Suprapubic skin (tissue), 4 donors: ENCODE data around the gene PAPSS2.

Experiments
- EP300 ChIP-seq: sonication (generic); formaldehyde crosslinking; IDR thresholded peaks from one replicate; pipeline ENCODE4 v1.6.1; 2017; ENCODE audit warnings: antibody characterized with exemption
- POLR2A ChIP-seq, 2 donors: fragments of 450-650 bp; IDR thresholded peaks; one replicate each; pipeline ENCODE4 v1.6.1; 2017; ENCODE audit warnings: antibody characterized with exemption in 2 of 2, mild to moderate bottlenecking in 2 of 2, moderate library complexity in 2 of 2
- POLR2AphosphoS5 ChIP-seq, 3 donors: sonication (generic); formaldehyde crosslinking; IDR thresholded peaks; one replicate each; pipeline ENCODE4 v1.6.1; 2017; ENCODE audit warnings: antibody characterized with exemption in 3 of 3
- TF ChIP-seq, protein P1 (sequence below), 2 donors: fragments of 200-600 bp in 1 of 2; fragments of 450-650 bp in 1 of 2; sonication (generic) in 1 of 2; IDR thresholded peaks; one replicate each; pipeline ENCODE4 v1.5.1; 2016 to 2019; ENCODE audit warnings: antibody characterized with exemption in 2 of 2, mild to moderate bottlenecking in 1 of 2, moderate library complexity in 1 of 2

DNA sequence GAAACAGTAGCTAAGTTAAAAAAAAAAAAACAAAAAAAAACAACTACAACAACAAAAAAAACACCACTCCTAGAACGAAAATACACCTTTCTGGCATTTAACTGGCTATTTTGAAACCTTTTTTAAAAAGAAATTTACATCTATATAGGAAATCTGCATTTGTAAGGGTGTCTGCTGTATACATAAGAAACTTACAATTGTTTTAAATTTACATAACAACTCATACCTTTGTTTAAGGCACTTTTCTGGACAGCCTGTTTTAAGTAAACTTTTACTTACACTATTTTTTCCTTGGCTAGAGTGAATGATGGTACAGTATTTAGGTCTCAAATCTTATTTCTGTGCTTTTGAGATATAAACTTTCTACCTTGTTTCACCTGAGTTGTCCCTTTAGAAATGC lies 34.0 kb upstream of the PAPSS2 start:
- TF ChIP-seq, protein P1, sequence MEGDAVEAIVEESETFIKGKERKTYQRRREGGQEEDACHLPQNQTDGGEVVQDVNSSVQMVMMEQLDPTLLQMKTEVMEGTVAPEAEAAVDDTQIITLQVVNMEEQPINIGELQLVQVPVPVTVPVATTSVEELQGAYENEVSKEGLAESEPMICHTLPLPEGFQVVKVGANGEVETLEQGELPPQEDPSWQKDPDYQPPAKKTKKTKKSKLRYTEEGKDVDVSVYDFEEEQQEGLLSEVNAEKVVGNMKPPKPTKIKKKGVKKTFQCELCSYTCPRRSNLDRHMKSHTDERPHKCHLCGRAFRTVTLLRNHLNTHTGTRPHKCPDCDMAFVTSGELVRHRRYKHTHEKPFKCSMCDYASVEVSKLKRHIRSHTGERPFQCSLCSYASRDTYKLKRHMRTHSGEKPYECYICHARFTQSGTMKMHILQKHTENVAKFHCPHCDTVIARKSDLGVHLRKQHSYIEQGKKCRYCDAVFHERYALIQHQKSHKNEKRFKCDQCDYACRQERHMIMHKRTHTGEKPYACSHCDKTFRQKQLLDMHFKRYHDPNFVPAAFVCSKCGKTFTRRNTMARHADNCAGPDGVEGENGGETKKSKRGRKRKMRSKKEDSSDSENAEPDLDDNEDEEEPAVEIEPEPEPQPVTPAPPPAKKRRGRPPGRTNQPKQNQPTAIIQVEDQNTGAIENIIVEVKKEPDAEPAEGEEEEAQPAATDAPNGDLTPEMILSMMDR (IDR thresholded peaks at IDR 0.05): no peak
- TF ChIP-seq POLR2AphosphoS5 (IDR thresholded peaks at IDR 0.05) (no peak), POLR2A (IDR thresholded peaks at IDR 0.05) (no peak), EP300 (no peak)
